AG09319 (cell line): ENCODE data around the gene FAM221A.

Source experiments
- DNase-seq: peaks from one replicate; pipeline ENCODE4 v3.0.0-alpha.2; 2010; ENCODE audit warnings: low read depth; ENCODE audit errors: extremely low read depth
- TF ChIP-seq, protein P1 (sequence below): IDR thresholded peaks from 2 replicates; pipeline ENCODE4 v1.5.1; 2011; ENCODE audit warnings: low read depth, mild to moderate bottlenecking, inconsistent platforms, low read length, moderate library complexity

Gene FAM221A

DNA sequence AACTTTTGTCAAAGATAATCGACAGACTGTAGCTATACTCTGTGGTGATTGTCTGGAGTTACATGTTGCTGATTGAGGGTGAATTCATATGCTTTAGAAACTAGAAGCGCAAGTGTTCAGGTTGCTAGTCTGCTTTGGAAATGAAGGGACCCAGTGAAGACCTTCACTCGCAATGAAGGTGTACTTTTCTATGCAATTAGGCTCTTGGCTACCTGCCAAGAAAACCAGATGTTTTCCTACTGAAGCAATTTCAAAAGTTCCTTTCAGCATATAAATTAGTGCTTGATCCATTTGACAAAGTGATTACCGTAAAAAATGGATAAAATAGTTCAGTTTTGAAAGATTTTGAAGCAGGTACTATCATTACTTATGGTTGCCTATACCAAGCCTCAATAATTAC, 20.0 kb downstream of the FAM221A start:
- TF ChIP-seq, protein P1, sequence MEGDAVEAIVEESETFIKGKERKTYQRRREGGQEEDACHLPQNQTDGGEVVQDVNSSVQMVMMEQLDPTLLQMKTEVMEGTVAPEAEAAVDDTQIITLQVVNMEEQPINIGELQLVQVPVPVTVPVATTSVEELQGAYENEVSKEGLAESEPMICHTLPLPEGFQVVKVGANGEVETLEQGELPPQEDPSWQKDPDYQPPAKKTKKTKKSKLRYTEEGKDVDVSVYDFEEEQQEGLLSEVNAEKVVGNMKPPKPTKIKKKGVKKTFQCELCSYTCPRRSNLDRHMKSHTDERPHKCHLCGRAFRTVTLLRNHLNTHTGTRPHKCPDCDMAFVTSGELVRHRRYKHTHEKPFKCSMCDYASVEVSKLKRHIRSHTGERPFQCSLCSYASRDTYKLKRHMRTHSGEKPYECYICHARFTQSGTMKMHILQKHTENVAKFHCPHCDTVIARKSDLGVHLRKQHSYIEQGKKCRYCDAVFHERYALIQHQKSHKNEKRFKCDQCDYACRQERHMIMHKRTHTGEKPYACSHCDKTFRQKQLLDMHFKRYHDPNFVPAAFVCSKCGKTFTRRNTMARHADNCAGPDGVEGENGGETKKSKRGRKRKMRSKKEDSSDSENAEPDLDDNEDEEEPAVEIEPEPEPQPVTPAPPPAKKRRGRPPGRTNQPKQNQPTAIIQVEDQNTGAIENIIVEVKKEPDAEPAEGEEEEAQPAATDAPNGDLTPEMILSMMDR: no peak
- DNase-seq: no peak

DNA sequence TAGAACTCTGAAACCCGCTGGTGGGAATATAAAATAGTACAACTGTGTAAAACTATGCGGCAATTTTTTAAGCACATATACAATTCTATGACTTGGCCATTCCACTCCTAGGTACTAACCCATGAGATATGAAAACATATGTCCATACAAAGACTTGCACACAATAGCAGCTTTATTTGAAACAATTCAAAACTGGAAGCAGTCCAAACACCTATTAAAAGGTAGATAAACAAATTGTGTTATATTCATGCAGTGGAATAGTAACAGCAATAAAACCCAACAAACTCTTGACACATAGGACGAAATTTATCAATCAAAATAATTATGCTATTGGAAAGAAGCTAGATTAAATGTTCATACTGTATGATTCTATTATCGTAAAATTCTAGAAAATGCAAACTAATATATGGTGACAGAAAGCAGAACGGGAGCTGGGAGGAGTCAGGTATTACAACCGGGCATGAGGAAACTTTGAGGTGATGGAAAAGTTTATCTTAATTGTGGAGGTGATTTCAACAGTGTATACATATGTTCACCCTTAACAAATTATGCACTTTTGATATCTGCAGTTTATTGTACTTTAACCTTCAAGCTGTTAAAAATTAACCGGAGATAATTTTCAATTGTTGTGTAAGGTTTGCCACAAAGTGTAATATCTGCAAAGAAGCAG, 29.2 kb downstream of the FAM221A start:
- DNase-seq: no peak
- TF ChIP-seq, protein P1: no peak

DNA sequence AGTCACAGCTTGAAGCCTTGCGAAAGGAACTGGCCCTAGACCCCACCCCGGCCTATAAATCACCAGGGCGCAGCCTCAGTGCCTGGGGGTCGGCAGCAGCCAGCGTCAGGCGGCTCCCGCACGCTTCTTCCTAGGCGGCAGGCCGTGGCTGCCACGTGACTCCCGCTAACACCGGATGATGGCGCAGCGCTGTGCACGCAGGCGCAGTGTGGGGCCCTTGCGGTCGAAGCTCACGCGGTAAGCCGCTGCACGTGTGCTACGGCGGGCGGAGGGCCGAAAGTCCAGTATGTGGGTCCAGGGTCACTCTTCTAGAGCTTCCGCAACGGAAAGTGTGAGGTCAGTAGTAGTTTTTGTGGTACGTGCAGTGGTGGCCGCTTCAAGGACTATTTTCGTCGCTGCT, 30.0 kb downstream of the FAM221A start, which contains the start of gene STK31:
STK31 (plus strand) TSS at position 220 of the 400 bp plus-strand sequence; CDS start at position 287, 67 bp downstream.
- DNase-seq: no peak
- TF ChIP-seq, protein P1: no peak

DNA sequence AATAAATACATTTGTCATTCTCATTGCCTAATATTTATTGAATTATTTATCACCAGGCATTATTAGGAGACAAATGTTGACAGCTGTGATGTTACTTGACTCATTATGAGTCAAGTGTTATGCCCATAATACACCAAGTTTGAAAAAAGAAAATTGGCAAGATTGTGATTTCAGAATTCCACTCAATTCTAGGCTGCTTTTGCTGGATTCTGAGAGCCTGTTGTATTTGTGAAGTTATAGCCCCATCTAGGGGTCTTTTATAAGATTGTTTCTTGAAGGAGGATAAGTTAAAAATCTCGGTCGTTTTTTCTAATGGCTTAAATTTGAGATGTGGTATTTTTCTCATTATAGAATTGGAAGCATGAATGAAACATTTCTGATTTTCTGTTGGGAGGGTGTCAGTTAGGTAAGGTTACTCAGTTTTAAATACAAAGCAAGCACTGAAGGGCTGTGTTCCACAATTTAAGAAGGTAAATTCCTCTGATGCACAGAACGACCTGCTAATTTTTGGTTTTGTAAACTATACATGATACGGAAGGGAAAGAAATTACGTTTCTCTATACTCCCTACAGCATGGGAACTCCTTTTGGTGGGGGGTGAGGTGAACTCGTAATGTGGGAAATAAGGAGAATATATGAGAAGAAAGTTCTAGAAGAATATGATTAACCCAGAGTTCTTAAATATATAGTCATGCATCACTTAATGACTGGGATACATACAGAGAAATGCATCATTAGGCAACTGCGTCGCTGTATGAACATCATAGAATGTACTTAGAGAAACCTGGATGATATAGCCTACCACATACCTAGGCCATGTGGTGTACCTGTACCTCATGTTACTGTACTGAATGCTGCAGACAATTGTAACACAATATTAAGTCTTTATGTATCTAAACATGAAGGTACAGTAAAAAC, 32.6 kb downstream of the FAM221A start:
- TF ChIP-seq, protein P1: peak; percentile 41
- DNase-seq: peak; percentile 30

DNA sequence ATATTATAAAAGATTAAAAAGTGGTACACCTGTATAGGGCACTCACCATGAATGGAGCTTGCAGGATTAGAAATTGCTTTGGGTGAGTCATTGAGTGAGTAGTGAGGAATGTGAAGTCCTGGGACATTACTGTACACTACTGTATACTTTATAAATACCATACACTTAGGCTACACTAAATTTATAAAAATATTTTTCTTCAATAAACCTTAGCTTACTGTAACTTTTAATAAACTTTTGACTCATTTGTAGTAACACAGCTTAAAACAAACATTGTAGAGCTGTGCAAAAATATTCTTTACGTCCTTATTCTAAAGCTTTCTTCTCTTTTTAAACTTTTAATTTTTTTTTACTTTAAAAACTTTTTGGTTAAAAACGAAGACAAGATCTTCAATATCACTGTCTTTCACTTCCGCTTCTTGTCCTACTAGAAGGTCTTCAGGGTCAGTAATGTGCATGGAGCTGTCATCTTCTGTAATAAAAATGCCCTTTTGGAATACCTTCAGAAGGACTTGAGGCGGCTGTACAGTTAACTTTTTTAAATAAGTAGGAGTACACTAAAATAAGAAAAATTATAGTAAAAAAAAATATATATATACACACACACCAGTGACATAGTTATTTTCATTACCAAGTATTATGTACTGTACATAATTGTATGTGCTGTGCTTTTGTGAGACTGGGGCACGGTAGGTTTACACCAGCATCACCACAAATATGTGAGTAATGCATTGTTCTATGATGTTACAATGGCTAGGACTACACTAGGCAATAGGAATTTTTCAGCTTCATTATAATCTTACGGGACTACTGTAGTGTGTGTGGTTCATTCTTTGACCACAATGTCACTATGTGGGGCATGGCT, 33.5 kb downstream of the FAM221A start:
- peak; percentile 30 for DNase-seq
- TF ChIP-seq, protein P1: no peak

DNA sequence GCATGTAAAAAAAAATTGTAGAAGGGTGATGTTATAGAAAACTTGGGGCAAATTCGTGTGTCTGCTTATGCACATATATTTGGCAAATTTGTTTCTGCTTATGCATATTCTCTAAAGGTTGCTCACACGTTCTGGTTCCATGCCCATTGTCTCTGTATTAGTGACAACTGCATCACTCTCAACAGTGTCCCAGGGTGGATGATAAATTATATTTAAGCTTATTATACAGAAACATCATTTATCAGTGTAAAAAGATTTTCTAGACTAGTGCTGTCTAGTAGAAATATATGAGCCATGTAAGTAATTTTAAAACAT, 34.1 kb downstream of the FAM221A start:
- TF ChIP-seq, protein P1: no peak
- DNase-seq: no peak
